A549 (cell line): Measurements from ENCODE around the gene RGS6. TPM values are rescaled to one million over a fixed set of nuclear protein-coding genes. Genes with fewer than 3 reads are reported as not detected.

Source experiments
- polyA plus RNA-seq, 4 experiments: library from polyadenylated mRNA; depleted of rRNA in 3 of 4; stranded (reverse); fragments of >200 nt; fragmentation: RNase III in 1 of 4; extraction: RNeasy Plus Mini Kit Qiagen cat#74134 plus additional on column Dnase treatment in 1 of 4; gene quantifications; 2 replicates in 3 of 4; 3 replicates in 1 of 4; pipeline ENCODE4 v1.2.3, GENCODE V29; 2011 to 2017
- small RNA-seq, 6 experiments: library from RNA; depleted of rRNA; stranded (forward); fragments of <200 nt; gene quantifications; one replicate each; pipeline ENCODE3, GENCODE V24; 2012

The RGS6 gene
- polyA plus RNA-seq, 2 of the 4 experiments (the other 2 are of a cell fraction): not detected

Small RNAs within 50 kb of the gene (small RNA-seq; reads per million reads assigned to genes)
- 0 reads per million in 6 experiments for gene MIR7843
- 0 reads per million in 6 experiments for gene RF00019
